Sciatic nerve (tissue), 2 donors: ENCODE data around the gene PPP2R2C. TPM values are rescaled to one million over a fixed set of nuclear protein-coding genes. Genes with fewer than 3 reads are reported as not detected.
A peak's percentile ranks its signal among the peaks of the same experiment; 100 is the strongest.

ENCODE experiments used
- ATAC-seq: fragments of 200-7000 bp; cut with Tn5 transposase; one replicate; pipeline ENCODE4 v1.9.1; 2020; ENCODE audit warnings: mild to moderate bottlenecking, moderate library complexity
- DNase-seq: peaks from one replicate; pipeline ENCODE4 v3.0.0-alpha.2; 2020; ENCODE audit warnings: low spot score
- intact Hi-C: fragments of 100-400 bp; cut with DNase I; formaldehyde crosslinking; loops from one replicate; pipeline ENCODE4 v1.14.2; 2022
- total RNA-seq: library from RNA; stranded (reverse); fragmentation: NEBNext Ultra II Directional; extraction: Animal tissue kit (Norgen Biotek cat#: 25700); gene quantifications from one replicate; pipeline ENCODE4 v1.2.1, GENCODE V29; 2021
- donor health status: DM: no; HTN: no; CAD: no.
- donor health status: DM: no; HTN: no; CAD: no.

PPP2R2C gene
- total RNA-seq, 1 donor from 2014 or later = 0.58 TPM

DNA sequence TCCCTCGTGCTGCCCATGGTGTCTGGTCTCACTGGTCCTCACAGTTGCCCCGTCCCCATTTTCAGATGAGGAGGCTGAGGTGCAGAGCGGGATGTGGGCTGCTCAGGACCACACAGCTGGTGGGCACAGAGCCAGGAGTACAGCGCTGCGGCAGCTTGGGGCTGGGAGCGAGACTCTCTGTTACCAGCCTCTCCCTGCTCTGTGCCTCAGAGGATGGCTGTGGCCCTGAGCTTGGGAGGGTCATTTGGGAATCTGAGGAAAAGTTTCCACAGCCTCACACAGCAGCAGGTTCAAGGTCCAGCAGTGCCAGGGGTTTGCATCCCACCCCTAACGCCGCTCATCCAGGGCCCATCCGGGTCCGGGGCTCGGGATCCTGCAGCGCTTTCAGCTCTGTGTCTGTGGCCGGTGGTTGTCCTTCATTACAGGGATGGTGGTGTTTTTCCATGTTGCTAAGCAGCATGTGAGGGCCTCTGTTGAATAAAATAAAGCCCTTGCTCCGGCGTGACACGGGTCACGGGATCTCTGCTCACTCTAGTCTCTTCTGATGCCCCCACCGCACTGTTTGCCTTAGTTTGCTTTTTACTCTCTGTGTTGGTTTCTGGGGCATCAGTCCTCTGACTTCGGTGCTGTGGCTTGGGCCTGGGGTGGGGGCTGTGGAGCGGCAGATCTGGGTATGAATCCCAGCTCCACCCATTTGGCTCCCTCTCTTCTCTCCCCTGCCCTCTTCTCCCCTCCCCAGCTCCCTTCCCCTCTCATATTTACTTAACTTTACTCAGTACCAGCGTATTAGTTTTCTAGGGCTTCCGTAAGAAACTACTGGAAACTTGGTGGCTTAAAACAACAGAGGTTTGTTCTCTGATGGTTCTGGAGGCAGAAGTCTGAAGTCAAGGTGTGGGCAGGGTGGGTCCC, 196.3 kb downstream of the PPP2R2C start:
- intact Hi-C loops = no loop called here
- DNase-seq (no peak), ATAC-seq (peak; percentile 27)

DNA sequence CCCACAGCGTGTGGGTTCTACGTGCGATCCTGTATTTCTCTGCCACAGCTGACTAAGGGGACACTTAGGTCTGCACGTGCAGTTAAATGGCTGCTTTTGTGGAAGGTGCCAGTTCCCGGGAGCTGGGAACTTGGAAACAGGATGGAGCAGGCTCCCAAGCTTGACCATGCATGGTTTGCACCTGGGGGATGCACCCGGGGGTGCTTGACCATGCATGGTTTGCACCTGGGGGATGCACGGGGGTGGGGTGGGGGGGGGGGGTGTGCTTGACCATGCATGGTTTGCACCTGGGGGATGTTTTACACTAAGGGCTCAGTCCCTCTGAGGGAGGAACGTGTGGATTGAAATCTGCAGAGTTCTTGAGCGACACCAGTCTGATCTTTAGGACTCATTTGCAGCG, 197.1 kb downstream of the PPP2R2C start:
- intact Hi-C loops = no loop called here
- no peak for ATAC-seq
- no peak for DNase-seq

DNA sequence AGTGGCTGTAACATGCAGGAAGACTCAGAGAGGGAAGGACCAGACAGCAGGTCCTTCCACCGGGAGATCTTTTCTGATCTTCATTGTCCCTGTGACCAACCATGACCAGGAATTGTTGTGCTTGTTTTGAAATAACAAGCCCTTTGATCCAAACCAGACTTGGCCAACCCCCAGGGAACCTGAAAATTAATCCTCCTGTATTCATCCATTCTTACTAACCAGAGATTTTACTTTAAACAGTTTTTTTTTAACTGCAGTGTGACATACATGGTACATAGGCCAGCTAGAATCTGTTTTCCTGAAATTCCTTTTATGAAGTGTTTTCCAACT, 198.8 kb downstream of the PPP2R2C start:
- no peak for ATAC-seq
- DNase-seq = no peak
- intact Hi-C loops = no loop called here

DNA sequence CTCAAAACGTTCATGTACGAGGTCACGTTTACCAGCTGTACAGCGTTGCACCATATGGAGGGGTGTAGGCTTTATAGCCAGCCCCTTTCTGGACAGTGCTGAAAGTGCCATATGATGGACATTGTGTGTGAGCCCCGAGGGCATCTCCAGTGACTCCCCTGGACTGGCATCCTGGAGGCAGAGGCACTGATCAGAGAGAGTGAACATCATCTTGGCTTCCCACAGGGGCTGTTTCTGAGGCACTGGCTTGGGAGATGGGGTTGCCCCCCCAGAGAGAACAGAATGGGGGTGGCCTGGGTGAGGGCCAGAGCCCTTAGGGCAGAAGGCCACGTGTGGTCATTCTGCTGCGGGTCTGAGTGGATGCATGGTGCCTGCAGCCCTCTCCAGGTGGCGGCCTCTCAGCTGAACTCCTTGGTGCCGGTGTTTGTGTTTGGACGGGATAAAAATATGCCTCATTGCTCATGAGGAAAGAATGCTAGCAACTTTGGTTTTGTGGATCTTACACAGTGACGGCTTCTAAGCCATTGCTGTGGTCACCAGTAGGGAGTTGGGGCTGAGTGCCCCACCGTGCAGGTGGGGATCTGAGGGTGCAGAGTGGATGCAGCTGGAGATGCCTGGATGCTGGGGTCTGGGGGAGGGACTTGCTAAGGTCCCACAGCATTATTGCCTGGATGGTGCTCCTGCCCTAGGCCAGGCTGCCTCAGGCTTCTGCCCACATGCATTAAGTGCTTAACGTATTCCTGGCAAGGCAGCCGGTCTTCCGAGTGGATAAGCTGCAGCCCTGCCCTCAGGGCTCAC, 199.4 kb downstream of the PPP2R2C start:
- DNase-seq (no peak), ATAC-seq (peak; percentile 9)
- intact Hi-C loops = no loop called here

DNA sequence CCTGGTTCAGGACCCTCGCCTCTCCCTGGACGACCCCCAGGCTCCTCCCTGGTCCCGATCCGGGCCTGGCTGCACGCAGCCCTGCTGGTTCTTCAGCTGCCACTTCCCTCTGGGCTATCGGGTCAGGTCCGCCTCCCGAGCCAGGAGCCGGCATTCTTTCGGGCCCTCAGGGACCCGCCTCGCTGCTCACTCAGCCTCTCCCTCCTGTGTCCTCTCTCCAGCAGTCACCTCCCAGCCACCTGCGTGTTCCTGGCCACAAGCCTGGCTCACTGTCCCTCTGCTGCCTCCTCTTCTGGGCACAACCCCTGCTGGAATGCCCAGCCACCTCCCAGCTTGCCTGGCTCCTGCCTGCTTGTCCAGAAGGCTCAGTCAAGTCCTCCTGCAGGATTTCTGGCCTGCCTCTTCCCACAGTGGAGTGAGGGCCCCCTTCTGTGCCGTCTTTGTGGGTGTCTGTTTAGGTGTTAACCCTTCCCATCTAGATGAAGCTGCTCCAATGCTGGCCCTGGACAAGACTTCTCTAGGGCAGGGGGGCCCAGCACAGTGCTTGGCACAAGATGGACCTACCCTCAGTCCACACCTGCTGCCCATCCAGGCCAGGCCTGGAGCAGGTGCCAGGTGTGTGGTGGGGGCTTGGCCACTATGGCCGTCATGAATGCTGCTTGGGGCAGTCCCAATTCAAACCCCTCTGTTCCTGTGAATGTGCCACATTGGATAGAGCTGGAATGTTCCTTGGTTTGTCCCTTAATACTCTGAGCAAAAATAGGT, 200.5 kb downstream of the PPP2R2C start:
- no peak for ATAC-seq
- intact Hi-C loops = no loop called here
- no peak for DNase-seq

DNA sequence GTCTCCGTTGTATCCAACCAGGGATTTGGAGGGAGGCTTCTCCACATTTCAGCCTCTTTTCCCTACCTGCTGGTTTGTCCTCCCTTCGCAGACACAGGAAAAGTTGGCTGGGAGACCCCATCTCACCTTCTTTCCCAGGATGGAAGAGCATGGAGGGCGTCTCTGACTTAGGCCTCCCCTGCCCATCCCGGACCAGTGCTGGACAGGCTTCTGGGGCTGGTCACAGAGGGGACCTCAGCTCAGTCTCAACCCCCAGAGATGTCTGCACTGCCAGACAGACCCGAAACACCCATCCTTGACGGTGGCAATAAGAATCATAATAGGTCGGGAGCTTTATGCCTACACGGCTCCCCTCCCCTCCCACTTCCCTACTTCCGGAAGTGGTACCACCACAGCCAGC, 201.2 kb downstream of the PPP2R2C start:
- ATAC-seq (no peak), DNase-seq (no peak)
- intact Hi-C loops = no loop called here

DNA sequence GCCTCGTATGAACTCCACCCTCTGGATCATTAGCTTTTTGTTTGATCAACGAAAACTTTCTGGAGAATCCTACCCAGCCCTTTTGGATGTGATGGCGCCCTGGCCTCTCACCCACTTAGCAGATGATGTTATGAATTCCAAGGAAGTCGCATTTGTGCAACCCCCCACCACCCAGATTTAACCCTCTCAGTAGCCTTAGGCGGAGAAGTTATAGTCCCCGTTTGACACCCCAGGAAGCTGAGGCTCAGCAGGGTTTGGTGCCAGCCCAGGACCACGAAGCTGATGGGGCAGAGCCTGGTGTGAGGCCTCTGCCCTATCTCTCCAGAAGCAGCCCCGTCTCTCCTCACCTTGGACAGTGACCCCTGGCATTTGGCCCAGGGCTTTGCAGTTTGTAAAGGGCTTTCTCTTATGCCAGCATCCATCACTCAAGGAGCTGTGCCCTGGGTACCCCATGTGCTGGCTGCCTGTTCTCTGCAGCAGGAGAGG, 201.7 kb downstream of the PPP2R2C start:
- intact Hi-C loops = no loop called here
- no peak for DNase-seq
- ATAC-seq = no peak

Other genes starting within 250 kb of the PPP2R2C start
- 39.2 TPM for gene WFS1, start 202.8 kb downstream of the PPP2R2C start, total RNA-seq
- 27.2 TPM for gene MAN2B2, start 102.6 kb upstream of the PPP2R2C start, total RNA-seq
- gene MRFAP1, start 168.1 kb upstream of the PPP2R2C start, total RNA-seq = 276 TPM
- 6.3 TPM for gene S100P, start 221.3 kb upstream of the PPP2R2C start, total RNA-seq
- 46.0 TPM for gene MRFAP1L1, start 237.3 kb upstream of the PPP2R2C start, total RNA-seq
- gene BLOC1S4, start 243.6 kb upstream of the PPP2R2C start, total RNA-seq = 9.7 TPM